WTC11 (cell line): Measurements from ENCODE around the gene TEKT3. TPM values are rescaled to one million over a fixed set of nuclear protein-coding genes. Genes with fewer than 3 reads are reported as not detected.

Experiments
- ATAC-seq: fragments of 200-7000 bp; cut with Tn5 transposase; 2 replicates; pipeline ENCODE4 v1.10.0; 2021; ENCODE audit warnings: mild to moderate bottlenecking, moderate library complexity
- CTCF ChIA-PET: fragments of 300-600 bp; sonication (Branson Sonifier 250); formaldehyde crosslinking; loops from one replicate; lab custom pipeline; 2021; ENCODE audit warnings: antibody characterized with exemption; lab: Charles Lee
- POLR2A ChIA-PET: fragments of 350-600 bp; sonication (Branson Sonifier 250); formaldehyde crosslinking; loops from one replicate; lab custom pipeline; 2021; ENCODE audit warnings: antibody characterized with exemption; lab: Charles Lee
- DNase-seq: peaks from one replicate; pipeline ENCODE4 v3.0.0; 2021; ENCODE audit warnings: low spot score
- H3K27ac Mint-ChIP-seq: 2 replicates; pipeline ENCODE4 v1.8.0; 2021; ENCODE audit warnings: mixed read lengths
- H3K27me3 Mint-ChIP-seq: 2 replicates; pipeline ENCODE4 v1.8.0; 2021; ENCODE audit warnings: low read depth, mild to moderate bottlenecking, moderate library complexity, mixed read lengths
- H3K36me3 Mint-ChIP-seq: 2 replicates; pipeline ENCODE4 v1.8.0; 2021; ENCODE audit warnings: mixed read lengths
- H3K4me1 Mint-ChIP-seq: 2 replicates; pipeline ENCODE4 v1.8.0; 2022; ENCODE audit warnings: mixed read lengths
- H3K4me3 Mint-ChIP-seq: 2 replicates; pipeline ENCODE4 v1.8.0; 2021; ENCODE audit warnings: mild to moderate bottlenecking, moderate library complexity, mixed read lengths
- H3K9me3 Mint-ChIP-seq: 2 replicates; pipeline ENCODE4 v1.8.0; 2021; ENCODE audit warnings: mixed read lengths
- CREB1 ChIP-seq: sonication (generic); formaldehyde crosslinking; IDR thresholded peaks from 2 replicates; pipeline ENCODE4 v1.8.0; 2023; ENCODE audit warnings: mild to moderate bottlenecking, missing genetic modification reagents
- GRHL2 ChIP-seq: fragments of 250-450 bp; sonication (Bioruptor Pico); IDR thresholded peaks from 2 replicates; pipeline ENCODE4 v1.8.0; 2022; ENCODE audit warnings: mild to moderate bottlenecking, moderate library complexity; ENCODE audit not compliant: insufficient replicate concordance, severe bottlenecking
- HMGA2 ChIP-seq: fragments of 250-450 bp; sonication (Bioruptor Pico); IDR thresholded peaks from 2 replicates; pipeline ENCODE4 v1.4.0; 2021; ENCODE audit warnings: mild to moderate bottlenecking, moderate library complexity
- NFE2L1 ChIP-seq: sonication (generic); formaldehyde crosslinking; IDR thresholded peaks from 2 replicates; pipeline ENCODE4 v1.8.1; 2023; ENCODE audit warnings: missing genetic modification reagents
- NR2C2 ChIP-seq: sonication (generic); formaldehyde crosslinking; IDR thresholded peaks from 2 replicates; pipeline ENCODE4 v1.8.0; 2022; ENCODE audit warnings: mild to moderate bottlenecking, missing genetic modification reagents
- OVOL2 ChIP-seq: fragments of 250-450 bp; sonication (Bioruptor Pico); IDR thresholded peaks from 2 replicates; pipeline ENCODE4 v1.9.0; 2021; ENCODE audit warnings: mild to moderate bottlenecking, borderline replicate concordance
- RORB ChIP-seq: fragments of 250-450 bp; sonication (Bioruptor Pico); IDR thresholded peaks from 2 replicates; pipeline ENCODE4 v1.9.0; 2021; ENCODE audit warnings: mild to moderate bottlenecking
- TCF7 ChIP-seq: sonication (generic); formaldehyde crosslinking; IDR thresholded peaks from 2 replicates; pipeline ENCODE4 v1.8.0; 2022; ENCODE audit warnings: mild to moderate bottlenecking, low read depth, missing genetic modification reagents, moderate library complexity
- ZNF138 ChIP-seq: sonication (generic); formaldehyde crosslinking; conservative IDR thresholded peaks from 2 replicates; pipeline ENCODE4 v1.8.1; 2022; ENCODE audit warnings: mild to moderate bottlenecking, moderate library complexity, missing genetic modification reagents
- ZNF232 ChIP-seq: sonication (generic); formaldehyde crosslinking; IDR thresholded peaks from 2 replicates; pipeline ENCODE4 v1.8.0; 2022; ENCODE audit warnings: mild to moderate bottlenecking, missing genetic modification reagents
- ZNF317 ChIP-seq: sonication (generic); formaldehyde crosslinking; IDR thresholded peaks from 2 replicates; pipeline ENCODE4 v1.8.1; 2023; ENCODE audit warnings: low read depth, mild to moderate bottlenecking, moderate library complexity, missing genetic modification reagents, borderline replicate concordance
- ZNF396 ChIP-seq: fragments of 250-450 bp; sonication (Bioruptor Pico); IDR thresholded peaks from 2 replicates; pipeline ENCODE4 v1.8.0; 2021; ENCODE audit warnings: mild to moderate bottlenecking, moderate library complexity, borderline replicate concordance
- total RNA-seq: library from RNA; stranded (reverse); gene quantifications from 3 replicates; pipeline ENCODE4 v1.2.3, GENCODE V29; 2021
- TF ChIP-seq, protein P1 (sequence below): fragments of 250-450 bp; sonication (Bioruptor Pico); IDR thresholded peaks from 2 replicates; pipeline ENCODE4 v1.9.0; 2021; ENCODE audit warnings: moderate library complexity, mild to moderate bottlenecking, inconsistent platforms, borderline replicate concordance
- TF ChIP-seq, protein P2 (sequence below): sonication (generic); formaldehyde crosslinking; IDR thresholded peaks from 2 replicates; pipeline ENCODE4 v1.8.0; 2022; ENCODE audit warnings: mild to moderate bottlenecking, missing genetic modification reagents
- TF ChIP-seq, protein P3 (sequence below): sonication (generic); formaldehyde crosslinking; IDR thresholded peaks from 2 replicates; pipeline ENCODE4 v1.8.1; 2023; ENCODE audit warnings: mild to moderate bottlenecking, missing genetic modification reagents, moderate library complexity
- TF ChIP-seq, protein P4 (sequence below): sonication (generic); formaldehyde crosslinking; IDR thresholded peaks from 2 replicates; pipeline ENCODE4 v1.8.1; 2022; ENCODE audit warnings: mild to moderate bottlenecking, moderate library complexity, missing genetic modification reagents
- TF ChIP-seq, protein P5 (sequence below): fragments of 250-450 bp; sonication (Bioruptor Pico); IDR thresholded peaks from 2 replicates; pipeline ENCODE4 v1.9.0; 2021; ENCODE audit warnings: mild to moderate bottlenecking
- TF ChIP-seq, protein P6 (sequence below): sonication (generic); formaldehyde crosslinking; IDR thresholded peaks from 2 replicates; pipeline ENCODE4 v1.8.1; 2023; ENCODE audit warnings: mild to moderate bottlenecking, missing genetic modification reagents, borderline replicate concordance

The TEKT3 gene
- total RNA-seq, 1 experiment from 2014 or later, result 3.1 TPM

DNA sequence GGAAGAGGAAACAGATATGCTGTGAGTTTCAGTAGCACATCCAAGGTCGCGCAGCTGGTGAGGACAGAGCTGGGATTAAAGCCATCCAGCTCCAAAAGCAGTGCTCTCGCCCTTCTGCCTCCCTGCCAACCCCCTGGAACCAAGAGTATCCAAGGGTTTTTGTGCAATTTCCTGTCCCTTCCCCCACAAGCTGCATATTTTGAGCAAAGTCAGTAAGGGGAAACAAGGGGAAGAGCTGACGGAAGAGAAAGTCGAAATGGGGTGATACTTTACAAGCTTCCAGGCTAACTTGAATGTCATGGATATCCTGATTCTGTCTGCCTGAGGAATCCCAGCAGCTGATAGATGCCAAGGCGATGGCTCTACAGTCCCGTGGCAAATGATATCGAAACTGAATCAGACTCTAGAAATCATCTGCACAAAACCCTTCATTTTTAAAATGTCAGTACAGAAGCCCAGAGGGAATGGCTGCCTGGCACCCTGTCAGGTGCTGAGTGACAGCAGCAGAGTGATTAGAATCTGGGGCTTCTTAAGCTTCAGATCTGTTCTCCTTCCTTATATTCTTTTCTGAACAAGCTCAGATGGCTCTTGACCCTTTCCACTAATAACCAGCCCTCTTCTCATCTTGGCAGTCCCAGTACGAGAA lies 42.9 kb upstream of the TEKT3 start:
- Mint-ChIP-seq H3K4me1 (peaks cover 11% of the 10 kb centered on the region), H3K36me3 (no peaks in the 10 kb centered on the region), H3K27ac (no peak overlapping the region), H3K4me3 (no peak overlapping the region), H3K27me3 (no peaks in the 10 kb centered on the region), H3K9me3 (peaks cover 4% of the 10 kb centered on the region; the same call in 1 of the 2 replicates)
- ChIA-PET CTCF (interaction anchor here (1.0 to 1.1 kb wide), 3 partner anchors 119 to 126 kb away, joined by 3 to 6 read pairs (median 4); no protein-coding TSS in a partner anchor), POLR2A (interaction anchor here (0.6 kb wide), 1 partner anchor 49 kb away, joined by 7 read pairs; no protein-coding TSS in a partner anchor)
- TF ChIP-seq OVOL2 (CRISPR knock-in tag), result no peak
- TF ChIP-seq NR2C2 (CRISPR knock-in tag), result no peak
- TF ChIP-seq, protein P1, sequence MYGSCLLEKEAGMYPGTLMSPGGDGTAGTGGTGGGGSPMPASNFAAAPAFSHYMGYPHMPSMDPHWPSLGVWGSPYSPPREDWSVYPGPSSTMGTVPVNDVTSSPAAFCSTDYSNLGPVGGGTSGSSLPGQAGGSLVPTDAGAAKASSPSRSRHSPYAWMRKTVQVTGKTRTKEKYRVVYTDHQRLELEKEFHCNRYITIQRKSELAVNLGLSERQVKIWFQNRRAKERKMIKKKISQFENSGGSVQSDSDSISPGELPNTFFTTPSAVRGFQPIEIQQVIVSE, result no peak
- ATAC-seq (no peak), DNase-seq (no peak)

DNA sequence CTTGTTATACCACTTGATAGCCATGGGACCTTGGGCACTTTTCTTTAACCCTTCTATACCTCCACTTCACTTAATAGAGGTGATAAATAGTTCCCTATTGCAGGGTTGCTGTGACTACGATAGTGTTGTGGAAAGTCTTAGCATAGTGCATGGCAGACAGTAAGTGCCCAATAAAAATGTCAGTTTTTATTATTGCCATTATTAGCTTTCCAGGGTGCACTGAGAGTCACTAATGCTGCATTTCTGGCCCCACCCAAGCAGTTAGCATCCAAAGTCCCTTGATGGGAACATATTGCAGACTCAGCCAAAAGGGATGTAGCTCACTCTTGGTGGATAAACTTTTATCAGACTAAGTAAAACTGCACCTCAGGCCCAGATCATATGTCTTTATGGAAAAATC lies 41.5 kb upstream of the TEKT3 start:
- Mint-ChIP-seq H3K4me3 (no peak overlapping the region), H3K4me1 (peaks cover 11% of the 10 kb centered on the region), H3K9me3 (peaks cover 4% of the 10 kb centered on the region; the same call in 1 of the 2 replicates), H3K36me3 (no peaks in the 10 kb centered on the region), H3K27me3 (no peaks in the 10 kb centered on the region), H3K27ac (no peak overlapping the region)
- ChIA-PET CTCF (interaction anchor here (1.4 kb wide), 1 partner anchor 120 kb away, joined by 6 read pairs; no protein-coding TSS in a partner anchor), POLR2A (no interaction called here)
- TF ChIP-seq, protein P2, sequence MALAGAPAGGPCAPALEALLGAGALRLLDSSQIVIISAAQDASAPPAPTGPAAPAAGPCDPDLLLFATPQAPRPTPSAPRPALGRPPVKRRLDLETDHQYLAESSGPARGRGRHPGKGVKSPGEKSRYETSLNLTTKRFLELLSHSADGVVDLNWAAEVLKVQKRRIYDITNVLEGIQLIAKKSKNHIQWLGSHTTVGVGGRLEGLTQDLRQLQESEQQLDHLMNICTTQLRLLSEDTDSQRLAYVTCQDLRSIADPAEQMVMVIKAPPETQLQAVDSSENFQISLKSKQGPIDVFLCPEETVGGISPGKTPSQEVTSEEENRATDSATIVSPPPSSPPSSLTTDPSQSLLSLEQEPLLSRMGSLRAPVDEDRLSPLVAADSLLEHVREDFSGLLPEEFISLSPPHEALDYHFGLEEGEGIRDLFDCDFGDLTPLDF (CRISPR knock-in tag), result no peak
- no peak for TF ChIP-seq NFE2L1
- no peak for TF ChIP-seq GRHL2
- no peak for TF ChIP-seq ZNF232 (CRISPR knock-in tag)
- TF ChIP-seq, protein P3, sequence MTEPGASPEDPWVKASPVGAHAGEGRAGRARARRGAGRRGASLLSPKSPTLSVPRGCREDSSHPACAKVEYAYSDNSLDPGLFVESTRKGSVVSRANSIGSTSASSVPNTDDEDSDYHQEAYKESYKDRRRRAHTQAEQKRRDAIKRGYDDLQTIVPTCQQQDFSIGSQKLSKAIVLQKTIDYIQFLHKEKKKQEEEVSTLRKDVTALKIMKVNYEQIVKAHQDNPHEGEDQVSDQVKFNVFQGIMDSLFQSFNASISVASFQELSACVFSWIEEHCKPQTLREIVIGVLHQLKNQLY, result no peak
- TF ChIP-seq ZNF317 (CRISPR knock-in tag), result no peak
- TF ChIP-seq TCF7 (CRISPR knock-in tag), result no peak
- TF ChIP-seq, protein P4, sequence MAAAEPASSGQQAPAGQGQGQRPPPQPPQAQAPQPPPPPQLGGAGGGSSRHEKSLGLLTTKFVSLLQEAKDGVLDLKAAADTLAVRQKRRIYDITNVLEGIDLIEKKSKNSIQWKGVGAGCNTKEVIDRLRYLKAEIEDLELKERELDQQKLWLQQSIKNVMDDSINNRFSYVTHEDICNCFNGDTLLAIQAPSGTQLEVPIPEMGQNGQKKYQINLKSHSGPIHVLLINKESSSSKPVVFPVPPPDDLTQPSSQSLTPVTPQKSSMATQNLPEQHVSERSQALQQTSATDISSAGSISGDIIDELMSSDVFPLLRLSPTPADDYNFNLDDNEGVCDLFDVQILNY (CRISPR knock-in tag), result no peak
- TF ChIP-seq, protein P5, sequence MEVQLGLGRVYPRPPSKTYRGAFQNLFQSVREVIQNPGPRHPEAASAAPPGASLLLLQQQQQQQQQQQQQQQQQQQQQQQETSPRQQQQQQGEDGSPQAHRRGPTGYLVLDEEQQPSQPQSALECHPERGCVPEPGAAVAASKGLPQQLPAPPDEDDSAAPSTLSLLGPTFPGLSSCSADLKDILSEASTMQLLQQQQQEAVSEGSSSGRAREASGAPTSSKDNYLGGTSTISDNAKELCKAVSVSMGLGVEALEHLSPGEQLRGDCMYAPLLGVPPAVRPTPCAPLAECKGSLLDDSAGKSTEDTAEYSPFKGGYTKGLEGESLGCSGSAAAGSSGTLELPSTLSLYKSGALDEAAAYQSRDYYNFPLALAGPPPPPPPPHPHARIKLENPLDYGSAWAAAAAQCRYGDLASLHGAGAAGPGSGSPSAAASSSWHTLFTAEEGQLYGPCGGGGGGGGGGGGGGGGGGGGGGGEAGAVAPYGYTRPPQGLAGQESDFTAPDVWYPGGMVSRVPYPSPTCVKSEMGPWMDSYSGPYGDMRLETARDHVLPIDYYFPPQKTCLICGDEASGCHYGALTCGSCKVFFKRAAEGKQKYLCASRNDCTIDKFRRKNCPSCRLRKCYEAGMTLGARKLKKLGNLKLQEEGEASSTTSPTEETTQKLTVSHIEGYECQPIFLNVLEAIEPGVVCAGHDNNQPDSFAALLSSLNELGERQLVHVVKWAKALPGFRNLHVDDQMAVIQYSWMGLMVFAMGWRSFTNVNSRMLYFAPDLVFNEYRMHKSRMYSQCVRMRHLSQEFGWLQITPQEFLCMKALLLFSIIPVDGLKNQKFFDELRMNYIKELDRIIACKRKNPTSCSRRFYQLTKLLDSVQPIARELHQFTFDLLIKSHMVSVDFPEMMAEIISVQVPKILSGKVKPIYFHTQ (CRISPR knock-in tag), result no peak
- TF ChIP-seq ZNF396 (CRISPR knock-in tag), result no peak
- no peak for TF ChIP-seq HMGA2 (CRISPR knock-in tag)
- no peak for TF ChIP-seq RORB (CRISPR knock-in tag)
- TF ChIP-seq, protein P6, sequence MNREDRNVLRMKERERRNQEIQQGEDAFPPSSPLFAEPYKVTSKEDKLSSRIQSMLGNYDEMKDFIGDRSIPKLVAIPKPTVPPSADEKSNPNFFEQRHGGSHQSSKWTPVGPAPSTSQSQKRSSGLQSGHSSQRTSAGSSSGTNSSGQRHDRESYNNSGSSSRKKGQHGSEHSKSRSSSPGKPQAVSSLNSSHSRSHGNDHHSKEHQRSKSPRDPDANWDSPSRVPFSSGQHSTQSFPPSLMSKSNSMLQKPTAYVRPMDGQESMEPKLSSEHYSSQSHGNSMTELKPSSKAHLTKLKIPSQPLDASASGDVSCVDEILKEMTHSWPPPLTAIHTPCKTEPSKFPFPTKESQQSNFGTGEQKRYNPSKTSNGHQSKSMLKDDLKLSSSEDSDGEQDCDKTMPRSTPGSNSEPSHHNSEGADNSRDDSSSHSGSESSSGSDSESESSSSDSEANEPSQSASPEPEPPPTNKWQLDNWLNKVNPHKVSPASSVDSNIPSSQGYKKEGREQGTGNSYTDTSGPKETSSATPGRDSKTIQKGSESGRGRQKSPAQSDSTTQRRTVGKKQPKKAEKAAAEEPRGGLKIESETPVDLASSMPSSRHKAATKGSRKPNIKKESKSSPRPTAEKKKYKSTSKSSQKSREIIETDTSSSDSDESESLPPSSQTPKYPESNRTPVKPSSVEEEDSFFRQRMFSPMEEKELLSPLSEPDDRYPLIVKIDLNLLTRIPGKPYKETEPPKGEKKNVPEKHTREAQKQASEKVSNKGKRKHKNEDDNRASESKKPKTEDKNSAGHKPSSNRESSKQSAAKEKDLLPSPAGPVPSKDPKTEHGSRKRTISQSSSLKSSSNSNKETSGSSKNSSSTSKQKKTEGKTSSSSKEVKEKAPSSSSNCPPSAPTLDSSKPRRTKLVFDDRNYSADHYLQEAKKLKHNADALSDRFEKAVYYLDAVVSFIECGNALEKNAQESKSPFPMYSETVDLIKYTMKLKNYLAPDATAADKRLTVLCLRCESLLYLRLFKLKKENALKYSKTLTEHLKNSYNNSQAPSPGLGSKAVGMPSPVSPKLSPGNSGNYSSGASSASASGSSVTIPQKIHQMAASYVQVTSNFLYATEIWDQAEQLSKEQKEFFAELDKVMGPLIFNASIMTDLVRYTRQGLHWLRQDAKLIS (CRISPR knock-in tag), result no peak
- no peak for TF ChIP-seq CREB1 (CRISPR knock-in tag)
- TF ChIP-seq ZNF138 (CRISPR knock-in tag), result no peak
- ATAC-seq, result no peak
- DNase-seq, result no peak
